Measurements from ENCODE around the gene CDA. TPM values are rescaled to one million over a fixed set of nuclear protein-coding genes. Genes with fewer than 3 reads are reported as not detected.

Gene CDA
- total RNA-seq (1 to 10 TPM; 1.0 to 2.0 (median 1.8) TPM), polyA plus RNA-seq (1 to 10 TPM; 1.2 to 2.5 (median 1.2) TPM)
- long read RNA-seq, donor 1, result 0 reads
- long read RNA-seq, donor 2, partial matches to known transcripts, result 0 of 1 reads
- long read RNA-seq, donor 2, other reads (novel, unspliced or antisense), result 0 of 1 reads

GRCh38 chr1:20588634-20589225 is at the start of gene CDA:
Gene CDA (plus strand): TSS chr1:20589097. CDS start chr1:20589130, 33 bp downstream.
- no peak for TF ChIP-seq CTCF (IDR thresholded peaks at IDR 0.05)
- no peaks in the 10 kb centered on the region for H3K9me3 ChIP-seq
- no peaks in the 10 kb centered on the region for H3K4me1 ChIP-seq
- intact Hi-C loops (cut with DNase I), result no loop called here
- ATAC-seq, result peak in 2 of 4 donors; percentile 18 to 25
- no peaks in the 10 kb centered on the region for H3K36me3 ChIP-seq (ENCODE audit: insufficient read depth in 1 of 2, low read depth in 1 of 2)
- WGBS, 3 donors, result 28 to 39% (median 34%) methylated on average over 11 of the region's 11 CpGs
- peaks cover 0 to 38% (median 5%) of the 10 kb centered on the region in 3 donors for H3K27me3 ChIP-seq (ENCODE audit: insufficient read depth in 3 of 3, low read length in 2 of 3)
- H3K27ac ChIP-seq, result no peak within 1 kb of the TSS
- peak within 1 kb of the TSS; percentile 36 for H3K4me3 ChIP-seq
- DNase-seq, result peak; percentile 43 to 54

- H3K36me3 ChIP-seq (ENCODE audit: insufficient read depth in 1 of 2, low read depth in 1 of 2), result no peaks in the 10 kb centered on the region
- ATAC-seq, result no peak
- TF ChIP-seq CTCF (IDR thresholded peaks at IDR 0.05), result no peak
- H3K27ac ChIP-seq, result no peak overlapping the region
- no peak for DNase-seq
- no peak overlapping the region for H3K4me3 ChIP-seq
- no peaks in the 10 kb centered on the region for H3K4me1 ChIP-seq
- intact Hi-C loops (cut with DNase I), result no loop called here
- H3K9me3 ChIP-seq, result no peaks in the 10 kb centered on the region
- peaks cover 0 to 30% (median 2%) of the 10 kb centered on the region in 3 donors for H3K27me3 ChIP-seq (ENCODE audit: insufficient read depth in 3 of 3, low read length in 2 of 3)
- 64 to 79% (median 72%) methylated on average over 1 of the region's 1 CpG for WGBS, 3 donors
Measured at GRCh38 chr1:20540281-20540680, 48.6 kb upstream of the CDA start.

GRCh38 chr1:20546637-20547036 is 42.3 kb upstream of the CDA start:
- ATAC-seq (no peak), DNase-seq (no peak)
- Histone ChIP-seq H3K36me3 (ENCODE audit: insufficient read depth in 1 of 2, low read depth in 1 of 2) (no peaks in the 10 kb centered on the region), H3K9me3 (no peaks in the 10 kb centered on the region), H3K27me3 (ENCODE audit: insufficient read depth in 3 of 3, low read length in 2 of 3) (peaks cover 0 to 63% (median 0%) of the 10 kb centered on the region in 3 donors), H3K4me3 (no peak overlapping the region), H3K4me1 (no peaks in the 10 kb centered on the region), H3K27ac (no peak overlapping the region)
- WGBS, 3 donors, result 79 to 90% (median 85%) methylated on average over 3 of the region's 3 CpGs
- intact Hi-C loops (cut with DNase I), result no loop called here
- no peak for TF ChIP-seq CTCF (IDR thresholded peaks at IDR 0.05)

- no peaks in the 10 kb centered on the region for H3K36me3 ChIP-seq (ENCODE audit: insufficient read depth in 1 of 2, low read depth in 1 of 2)
- no peak overlapping the region for H3K27ac ChIP-seq
- H3K4me1 ChIP-seq, result peaks cover 7% of the 10 kb centered on the region
- H3K4me3 ChIP-seq, result no peak overlapping the region
- H3K27me3 ChIP-seq (ENCODE audit: insufficient read depth in 3 of 3, low read length in 2 of 3), result peaks cover 2 to 73% (median 7%) of the 10 kb centered on the region in 3 donors
- intact Hi-C loops (cut with DNase I), result no loop called here
- ATAC-seq (no peak), DNase-seq (peak in 1 of 2 donors; percentile 18)
- WGBS, 3 donors, result 45 to 64% (median 50%) methylated on average over 3 of the region's 3 CpGs
- no peaks in the 10 kb centered on the region for H3K9me3 ChIP-seq
- no peak for TF ChIP-seq CTCF (IDR thresholded peaks at IDR 0.05)
Measured at GRCh38 chr1:20551161-20551560, 37.7 kb upstream of the CDA start.

All from psoas muscle (tissue), 8 donors.